GM18498 (cell line): Measurements from ENCODE around the gene LAMA2.

Experiments
- ATAC-seq: cut with Tn5 transposase; IDR thresholded peaks from one replicate; pipeline ENCODE4 v1.9.1; 2021; ENCODE audit warnings: mild to moderate bottlenecking, moderate library complexity; ENCODE audit not compliant: unreplicated experiment

LAMA2 gene

GRCh38 chr6:129175066-129175465 lies 292.1 kb downstream of the LAMA2 start:
- no peak for ATAC-seq

GRCh38 chr6:129177801-129178200 lies 294.9 kb downstream of the LAMA2 start:
- ATAC-seq: no peak

DNA sequence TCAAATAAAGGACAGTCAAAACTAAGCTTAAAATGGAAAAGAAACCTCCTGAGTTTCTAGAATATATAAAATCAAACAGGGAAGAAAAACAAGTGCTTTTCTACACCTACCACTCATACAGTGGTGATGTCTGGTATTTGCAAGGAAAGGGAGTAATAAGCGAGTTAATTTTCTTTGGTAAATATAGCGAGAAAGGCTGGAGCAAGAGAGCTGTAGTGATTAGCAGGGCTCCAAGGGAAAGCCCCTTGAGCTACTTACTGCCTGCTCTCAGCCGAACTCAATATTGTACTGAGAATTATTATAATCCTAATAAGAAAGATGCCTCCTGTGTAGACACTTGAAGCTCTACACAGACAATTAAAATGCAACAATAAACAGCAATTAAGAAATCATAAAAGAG lies 296.3 kb downstream of the LAMA2 start:
- ATAC-seq: no peak

GRCh38 chr6:129181001-129181400 lies 298.1 kb downstream of the LAMA2 start:
- no peak for ATAC-seq

- ATAC-seq: no peak
Observed at GRCh38 chr6:129183187-129183591, 300.3 kb downstream of the LAMA2 start.

- ATAC-seq: no peak
Observed at GRCh38 chr6:129183681-129184301, 300.9 kb downstream of the LAMA2 start.

DNA sequence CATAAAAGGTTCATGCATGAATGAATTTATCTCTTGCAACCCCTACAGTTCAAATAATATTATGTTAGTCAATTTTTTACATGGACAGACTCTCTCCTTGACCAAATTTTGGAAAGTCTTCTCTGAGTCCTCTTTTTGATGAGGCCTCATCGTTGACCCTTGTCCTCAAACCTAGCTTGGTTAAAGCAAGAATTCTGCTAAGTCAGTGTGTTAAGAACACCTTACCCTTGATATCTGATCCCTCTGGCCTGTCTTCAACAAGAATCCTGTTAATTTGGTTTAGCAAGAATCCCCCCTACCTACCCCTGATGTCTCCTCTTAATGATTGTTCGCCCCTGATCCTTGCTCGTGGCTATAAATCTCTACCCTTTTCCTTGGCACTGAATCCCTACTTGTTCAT lies 301.4 kb downstream of the LAMA2 start:
- no peak for ATAC-seq

GRCh38 chr6:129184808-129185366 lies 301.9 kb downstream of the LAMA2 start:
- no peak for ATAC-seq

DNA sequence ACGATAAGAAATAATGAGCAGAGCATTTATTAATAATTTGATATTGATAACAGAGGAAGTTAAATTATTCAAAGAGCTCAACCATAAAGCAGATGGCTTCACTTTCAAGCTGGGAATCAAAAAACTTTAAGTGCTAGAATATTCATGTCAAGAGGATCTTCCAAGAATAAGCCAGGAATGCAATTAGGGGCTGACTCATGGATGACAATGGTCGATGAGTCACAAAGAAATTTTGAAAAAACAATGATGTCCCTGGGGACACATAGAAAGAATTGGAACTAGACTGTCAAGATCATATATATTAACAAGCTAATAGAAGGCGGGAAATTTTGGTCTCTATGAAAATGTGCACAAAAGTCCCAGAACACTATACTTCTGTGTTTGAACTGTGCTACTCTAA lies 304.1 kb downstream of the LAMA2 start:
- no peak for ATAC-seq

GRCh38 chr6:129188306-129188705 lies 305.4 kb downstream of the LAMA2 start:
- ATAC-seq: no peak

DNA sequence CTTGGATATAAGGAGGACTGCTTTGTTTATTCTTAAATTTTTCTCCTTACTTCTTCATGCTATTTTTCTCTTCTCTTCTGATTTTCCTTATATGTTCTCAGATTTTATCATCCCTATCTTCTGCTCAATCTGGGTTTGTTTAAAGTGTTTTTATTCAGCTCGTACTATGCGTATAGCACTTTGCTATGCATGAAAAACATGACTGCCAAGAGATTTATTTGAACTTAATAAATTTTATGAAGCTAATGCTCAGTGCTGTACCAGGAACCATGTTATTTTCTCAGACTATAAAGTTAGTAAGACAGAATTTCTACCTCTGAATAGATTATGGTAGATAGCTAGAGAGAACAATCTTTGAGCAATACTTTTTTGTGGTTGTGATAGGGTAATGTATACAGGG lies 305.9 kb downstream of the LAMA2 start:
- ATAC-seq: no peak

DNA sequence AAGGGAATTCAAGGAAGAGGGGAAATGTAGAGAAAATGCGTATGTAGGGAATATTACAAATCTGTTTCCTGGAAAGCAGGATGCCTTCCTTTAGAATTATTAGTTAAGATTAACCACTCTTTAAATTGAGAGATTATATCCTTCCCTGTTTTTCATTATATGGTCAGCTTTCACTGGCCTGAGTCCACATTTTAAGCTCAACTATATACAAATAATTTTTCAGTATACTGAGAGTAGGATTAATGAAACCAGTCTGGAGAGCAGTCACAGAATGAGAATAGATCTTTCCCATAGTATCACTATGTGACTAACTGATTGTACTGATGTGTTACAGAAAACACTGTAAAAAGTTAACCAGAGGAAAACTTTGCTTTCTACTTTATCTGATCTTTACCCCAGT lies 306.3 kb downstream of the LAMA2 start:
- ATAC-seq: no peak

DNA sequence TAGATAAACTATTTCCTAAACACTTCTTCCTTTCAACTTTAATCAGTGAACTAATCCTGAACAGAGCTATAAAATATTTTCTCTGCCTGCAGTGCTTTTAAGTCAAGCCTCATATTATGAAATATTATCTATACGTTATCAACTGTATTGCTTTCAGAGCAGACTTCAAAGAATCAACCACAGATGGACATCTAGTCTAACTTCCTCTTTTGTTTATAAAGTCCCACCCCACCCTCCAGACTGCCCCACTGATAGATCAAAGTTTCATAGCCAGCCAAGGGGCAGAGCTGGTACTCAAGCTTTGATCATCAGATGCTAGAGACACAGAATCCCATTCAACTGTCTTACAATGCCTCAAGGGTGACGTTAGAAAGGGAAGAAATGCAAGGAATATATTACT lies 308.3 kb downstream of the LAMA2 start:
- ATAC-seq: no peak

DNA sequence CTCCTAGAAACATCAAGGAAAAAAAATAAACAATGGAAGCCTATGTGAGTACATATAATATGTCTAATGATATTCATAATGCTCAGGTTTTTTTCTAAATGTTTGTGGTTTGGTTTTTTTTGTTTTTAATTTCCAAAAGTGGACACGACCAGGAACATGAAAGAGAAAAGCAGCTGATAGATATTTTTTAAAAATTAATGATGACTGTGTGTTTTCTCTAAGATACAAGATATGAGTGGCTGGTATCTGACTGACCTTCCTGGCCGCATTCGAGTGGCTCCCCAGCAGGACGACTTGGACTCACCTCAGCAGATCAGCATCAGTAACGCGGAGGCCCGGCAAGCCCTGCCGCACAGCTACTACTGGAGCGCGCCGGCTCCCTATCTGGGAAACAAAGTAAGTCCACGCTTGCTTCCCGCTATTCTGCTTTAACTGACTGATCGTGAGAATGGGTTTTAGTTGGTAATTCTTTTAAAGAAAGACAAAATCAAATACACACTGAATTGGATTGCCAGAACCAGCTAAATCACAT lies 309.6 kb downstream of the LAMA2 start:
- no peak for ATAC-seq

- no peak for ATAC-seq
Observed at GRCh38 chr6:129194306-129194941, 311.5 kb downstream of the LAMA2 start.

- ATAC-seq: no peak
Observed at GRCh38 chr6:129195161-129195560, 312.2 kb downstream of the LAMA2 start.

- no peak for ATAC-seq
Observed at GRCh38 chr6:129195643-129196042, 312.7 kb downstream of the LAMA2 start.

- ATAC-seq: no peak
Observed at GRCh38 chr6:129197154-129197553, 314.2 kb downstream of the LAMA2 start.

GRCh38 chr6:129200151-129200550 lies 317.2 kb downstream of the LAMA2 start:
- ATAC-seq: no peak

DNA sequence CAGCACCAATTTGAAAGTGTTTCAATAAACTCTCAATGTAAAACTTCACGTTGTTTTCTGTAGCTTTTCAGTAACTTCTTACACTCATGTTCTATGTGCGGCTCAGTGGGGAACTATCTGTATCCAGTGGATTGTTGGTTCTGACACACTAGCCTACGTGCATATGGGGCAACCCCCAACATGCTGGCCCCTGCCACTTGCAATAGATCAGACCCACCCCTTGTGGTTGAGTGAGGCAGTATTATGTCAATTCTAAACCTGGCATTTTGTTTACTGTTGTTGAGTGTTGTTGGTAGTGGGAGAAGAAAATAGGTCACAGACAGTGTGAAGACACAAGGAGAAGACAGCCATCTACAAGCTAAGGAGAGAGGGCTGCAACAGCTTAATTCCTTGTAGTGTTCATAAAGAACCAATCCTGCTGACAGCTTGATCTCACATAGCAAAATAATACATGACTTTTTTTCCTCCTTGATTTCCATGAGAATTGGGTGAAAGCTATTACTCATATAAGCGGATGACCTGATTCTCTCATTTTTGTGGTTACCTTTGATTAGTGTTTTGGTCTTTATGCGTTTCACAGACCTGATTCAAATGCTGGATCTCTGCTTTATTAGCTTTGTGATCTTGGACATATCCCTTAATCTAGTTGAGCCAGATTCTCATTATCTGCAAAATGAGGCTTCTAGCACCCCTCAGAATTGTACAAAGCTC lies 320.4 kb downstream of the LAMA2 start:
- no peak for ATAC-seq

DNA sequence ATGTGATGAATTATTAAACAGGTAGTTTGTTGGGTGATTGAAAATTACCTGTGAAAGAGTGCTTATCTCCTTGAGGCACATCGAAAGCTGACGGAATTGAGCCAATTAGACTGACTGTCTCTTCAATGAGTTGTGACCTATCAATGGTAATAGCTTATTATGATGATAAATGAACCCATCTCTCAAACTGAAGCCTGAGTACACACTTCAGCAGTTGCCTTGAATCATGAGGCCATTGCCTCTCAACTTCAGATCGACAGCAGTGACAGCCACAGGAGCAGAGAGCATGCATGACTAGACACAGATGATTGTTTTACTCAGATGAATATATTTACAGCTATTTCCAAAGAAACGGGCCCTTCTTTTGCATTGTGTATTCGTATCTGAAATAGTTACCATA lies 323.9 kb downstream of the LAMA2 start:
- no peak for ATAC-seq

GRCh38 chr6:129207832-129208231 lies 324.9 kb downstream of the LAMA2 start:
- ATAC-seq: no peak
